Thyroid gland (tissue), 4 donors: ENCODE data around the gene PASK.

Source experiments
- POLR2A ChIP-seq, 2 donors: fragments of 450-650 bp; IDR thresholded peaks; one replicate each; pipeline ENCODE4 v1.6.1; 2017; ENCODE audit warnings: antibody characterized with exemption in 2 of 2, mild to moderate bottlenecking in 2 of 2, moderate library complexity in 1 of 2
- TF ChIP-seq, protein P1 (sequence below), 6 experiments: fragments of 200-600 bp in 3 of 6; fragments of 450-650 bp in 3 of 6; sonication (generic) in 3 of 6; IDR thresholded peaks; one replicate each; pipeline ENCODE4 v1.5.1; 2016 to 2019; ENCODE audit warnings: antibody characterized with exemption in 6 of 6, mild to moderate bottlenecking in 2 of 6, inconsistent platforms in 1 of 6, moderate library complexity in 1 of 6

DNA sequence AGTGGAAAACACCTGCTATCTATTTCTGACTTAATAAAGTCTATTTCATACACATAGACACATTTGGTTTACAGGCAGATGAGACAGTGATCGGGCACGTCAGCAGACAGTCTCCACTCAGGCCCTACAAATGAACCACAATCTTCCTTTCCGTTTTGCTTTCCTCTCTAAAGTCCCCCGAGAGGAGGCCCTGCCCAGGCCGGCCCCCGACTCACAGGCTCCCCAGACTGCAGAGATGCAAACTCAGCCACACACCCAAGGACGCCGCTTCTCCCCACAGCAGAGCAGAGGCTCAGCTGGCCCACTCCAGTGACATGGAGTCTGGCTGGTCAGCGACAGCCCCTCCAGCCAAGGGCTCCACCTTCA, 37.8 kb downstream of the PASK start:
- TF ChIP-seq, protein P1, sequence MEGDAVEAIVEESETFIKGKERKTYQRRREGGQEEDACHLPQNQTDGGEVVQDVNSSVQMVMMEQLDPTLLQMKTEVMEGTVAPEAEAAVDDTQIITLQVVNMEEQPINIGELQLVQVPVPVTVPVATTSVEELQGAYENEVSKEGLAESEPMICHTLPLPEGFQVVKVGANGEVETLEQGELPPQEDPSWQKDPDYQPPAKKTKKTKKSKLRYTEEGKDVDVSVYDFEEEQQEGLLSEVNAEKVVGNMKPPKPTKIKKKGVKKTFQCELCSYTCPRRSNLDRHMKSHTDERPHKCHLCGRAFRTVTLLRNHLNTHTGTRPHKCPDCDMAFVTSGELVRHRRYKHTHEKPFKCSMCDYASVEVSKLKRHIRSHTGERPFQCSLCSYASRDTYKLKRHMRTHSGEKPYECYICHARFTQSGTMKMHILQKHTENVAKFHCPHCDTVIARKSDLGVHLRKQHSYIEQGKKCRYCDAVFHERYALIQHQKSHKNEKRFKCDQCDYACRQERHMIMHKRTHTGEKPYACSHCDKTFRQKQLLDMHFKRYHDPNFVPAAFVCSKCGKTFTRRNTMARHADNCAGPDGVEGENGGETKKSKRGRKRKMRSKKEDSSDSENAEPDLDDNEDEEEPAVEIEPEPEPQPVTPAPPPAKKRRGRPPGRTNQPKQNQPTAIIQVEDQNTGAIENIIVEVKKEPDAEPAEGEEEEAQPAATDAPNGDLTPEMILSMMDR (IDR thresholded peaks at IDR 0.05) = no peak
- no peak for TF ChIP-seq POLR2A (IDR thresholded peaks at IDR 0.05)
